Stimulated activated CD4-positive, alpha-beta T cell treated with anti-CD3 and anti-CD28 coated beads, TNF-alpha, amount 100 ng/mL, for 24 hours (primary cell): ENCODE data around the gene VPS41.

ENCODE experiments used
- DNase-seq, 3 experiments: peaks; one replicate each; pipeline ENCODE4 v3.0.0-alpha.2; 2020; ENCODE audit warnings: low read depth in 3 of 3

The VPS41 gene

GRCh38 chr7:38731215-38731614 lies 177.8 kb downstream of the VPS41 start:
- no peak for DNase-seq

DNA sequence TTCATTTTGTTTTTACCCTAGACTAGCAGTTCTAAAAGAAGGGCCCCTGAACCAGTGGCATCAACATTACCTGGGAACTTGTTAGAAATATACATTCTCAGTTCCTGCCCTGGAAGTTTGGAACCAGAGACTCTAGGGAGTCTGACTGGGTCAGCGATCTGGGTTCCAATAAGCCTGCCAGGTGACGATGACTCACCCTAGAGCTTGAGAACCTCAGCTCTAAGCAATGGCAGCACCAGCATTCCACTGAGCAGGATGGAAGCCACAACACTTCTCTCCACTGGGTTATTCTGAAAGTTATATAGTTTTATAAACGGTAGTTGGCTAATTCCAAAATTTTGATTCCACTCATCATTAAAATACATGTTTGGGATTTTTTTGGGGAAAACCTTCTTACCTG lies 180.8 kb downstream of the VPS41 start:
- no peak for DNase-seq

DNA sequence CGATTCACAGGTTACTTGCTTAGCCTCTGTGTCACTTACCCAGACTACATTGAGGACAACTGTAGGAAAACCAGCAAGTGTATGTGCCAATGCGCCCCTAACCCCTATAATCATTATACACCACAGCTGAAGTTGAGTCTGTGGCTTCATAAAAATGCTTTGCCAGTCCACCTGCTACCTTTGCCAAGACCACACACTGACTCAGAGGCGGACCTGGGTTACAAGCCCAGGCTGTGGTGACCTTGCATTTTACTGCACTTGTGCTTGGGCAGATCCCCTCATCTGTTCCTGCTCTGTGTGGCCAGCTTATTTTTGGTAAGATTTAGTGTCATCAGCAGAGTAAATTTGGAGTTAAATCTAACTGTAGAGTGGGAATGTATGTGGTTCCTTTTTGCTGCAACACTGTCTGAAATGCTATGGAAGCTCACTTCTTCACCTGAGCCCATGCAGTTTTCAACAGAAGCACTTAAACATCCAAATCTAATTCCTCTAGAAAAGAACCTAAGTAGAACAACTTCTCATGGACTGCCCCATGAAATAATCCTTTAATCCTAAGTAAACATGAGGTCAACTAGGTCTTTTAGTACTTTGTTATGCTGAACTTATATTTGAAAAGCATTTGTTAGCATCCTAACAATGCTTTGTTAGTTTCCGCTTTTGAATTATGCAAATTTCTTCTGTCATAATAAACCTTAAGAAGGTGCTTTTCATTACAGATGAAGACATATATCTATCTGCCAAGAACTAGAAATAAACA lies 181.6 kb downstream of the VPS41 start:
- no peak for DNase-seq

DNA sequence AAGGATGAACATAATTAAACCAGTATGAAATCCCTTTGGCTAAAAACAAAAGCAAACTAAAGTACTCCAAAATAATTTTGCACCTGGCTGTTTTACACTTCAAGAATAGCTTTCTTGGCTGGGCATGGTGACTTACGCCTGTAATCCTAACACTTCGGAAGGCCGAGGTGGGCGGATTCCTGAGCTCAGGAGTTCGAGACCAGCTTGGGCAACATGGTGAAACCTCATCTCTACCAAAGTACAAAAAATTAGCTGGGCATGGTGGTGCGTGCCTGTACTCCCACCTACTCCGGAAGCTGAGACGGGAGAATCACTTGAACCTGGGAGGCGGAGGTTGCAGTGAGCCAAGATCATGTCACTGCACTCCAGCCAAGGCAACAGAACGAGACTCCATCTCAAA lies 185.7 kb downstream of the VPS41 start:
- DNase-seq = no peak

- DNase-seq = no peak
Measured at GRCh38 chr7:38716397-38716796, 192.6 kb downstream of the VPS41 start.

- no peak for DNase-seq
Measured at GRCh38 chr7:38709123-38709522, 199.9 kb downstream of the VPS41 start.

- DNase-seq = no peak
Measured at GRCh38 chr7:38704751-38705150, 204.2 kb downstream of the VPS41 start.

GRCh38 chr7:38704041-38704547 lies 204.9 kb downstream of the VPS41 start:
- DNase-seq = no peak

GRCh38 chr7:38703093-38703492 lies 205.9 kb downstream of the VPS41 start:
- DNase-seq = no peak

DNA sequence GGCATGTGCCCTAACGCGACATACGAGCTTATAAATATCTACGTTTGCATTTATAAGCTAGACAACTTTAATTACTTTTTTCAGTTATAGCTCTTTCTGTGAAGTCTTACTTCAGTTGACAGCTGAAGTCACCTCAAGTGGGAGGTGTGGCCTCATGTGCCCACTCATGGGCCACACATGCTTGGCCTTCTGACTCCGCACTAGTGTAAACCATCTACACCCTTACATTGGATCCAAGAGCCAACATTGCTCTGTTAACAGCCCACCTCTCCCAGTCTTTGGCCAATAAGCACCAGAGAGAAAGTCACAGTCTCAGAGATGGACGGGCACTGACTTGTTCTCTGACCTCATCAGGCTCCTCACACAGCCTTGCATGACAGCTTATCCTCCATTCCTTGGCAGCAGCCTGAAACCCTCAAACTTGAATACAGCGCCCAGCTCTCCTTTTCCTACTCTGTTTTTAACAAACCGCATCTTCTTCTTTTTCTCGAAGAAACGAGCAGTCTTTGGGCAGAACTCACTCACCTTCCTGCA lies 206.9 kb downstream of the VPS41 start:
- DNase-seq = no peak

DNA sequence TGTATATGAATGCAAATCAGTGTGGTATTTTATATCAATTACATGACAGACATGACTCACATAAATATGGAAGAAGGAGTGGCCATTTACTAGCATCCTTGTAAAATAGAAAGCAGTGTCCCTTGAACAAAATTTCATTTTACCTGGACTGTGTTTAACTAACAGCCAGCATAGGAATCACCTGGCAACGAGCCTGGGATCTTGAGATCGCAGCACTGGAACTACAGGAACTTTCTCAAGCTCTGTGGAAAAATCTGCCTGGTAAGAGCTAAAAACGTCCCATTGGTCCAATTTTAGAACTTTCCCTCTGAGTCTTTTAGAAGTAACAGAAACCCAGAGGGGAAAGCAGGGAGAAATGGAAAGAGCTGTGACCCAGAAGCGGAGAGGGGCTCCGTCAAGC lies 208.9 kb downstream of the VPS41 start:
- no peak for DNase-seq

GRCh38 chr7:38699471-38699870 lies 209.5 kb downstream of the VPS41 start:
- DNase-seq = no peak

GRCh38 chr7:38694326-38694725 lies 214.7 kb downstream of the VPS41 start:
- no peak for DNase-seq

DNA sequence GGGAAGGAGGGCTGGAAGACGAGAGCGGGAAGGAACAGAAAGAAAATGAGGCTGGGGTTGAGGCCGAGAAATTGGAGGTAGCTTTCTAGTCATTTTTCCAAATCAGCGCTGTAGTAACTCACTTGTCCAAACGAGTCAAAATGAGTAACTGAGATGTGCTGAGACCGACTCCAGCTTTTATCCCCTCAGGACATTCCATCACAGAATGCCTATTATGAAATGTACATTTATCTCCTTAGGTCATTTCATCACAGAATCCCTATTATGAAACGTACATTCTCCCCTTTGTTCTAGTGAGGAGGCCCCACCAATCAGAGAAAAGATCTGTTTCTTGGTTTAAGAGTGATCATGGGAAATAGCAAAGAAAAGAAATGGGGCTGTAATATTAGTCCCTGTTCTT lies 222.1 kb downstream of the VPS41 start:
- no peak for DNase-seq

GRCh38 chr7:38685851-38686250 lies 223.1 kb downstream of the VPS41 start:
- no peak for DNase-seq

DNA sequence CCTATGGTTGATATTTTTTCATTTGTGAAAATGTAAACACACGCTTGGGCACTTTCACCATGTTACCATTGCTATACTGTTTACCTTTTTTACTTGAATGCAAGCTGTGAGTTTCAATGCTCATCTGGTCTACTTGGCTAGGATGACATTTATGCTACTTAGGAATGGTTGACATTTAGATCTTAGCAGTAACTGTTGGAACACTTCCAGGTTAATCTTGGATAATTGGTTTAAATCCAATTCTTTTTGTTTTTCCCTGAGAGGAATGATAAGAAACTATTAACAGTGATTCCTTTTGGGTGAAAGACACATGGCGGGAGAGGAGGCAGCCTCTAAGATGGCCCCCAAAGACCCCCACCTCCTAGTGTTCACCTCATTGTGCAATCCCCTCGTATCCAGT lies 226.4 kb downstream of the VPS41 start:
- DNase-seq = no peak

GRCh38 chr7:38681882-38682281 lies 227.1 kb downstream of the VPS41 start:
- DNase-seq = no peak

DNA sequence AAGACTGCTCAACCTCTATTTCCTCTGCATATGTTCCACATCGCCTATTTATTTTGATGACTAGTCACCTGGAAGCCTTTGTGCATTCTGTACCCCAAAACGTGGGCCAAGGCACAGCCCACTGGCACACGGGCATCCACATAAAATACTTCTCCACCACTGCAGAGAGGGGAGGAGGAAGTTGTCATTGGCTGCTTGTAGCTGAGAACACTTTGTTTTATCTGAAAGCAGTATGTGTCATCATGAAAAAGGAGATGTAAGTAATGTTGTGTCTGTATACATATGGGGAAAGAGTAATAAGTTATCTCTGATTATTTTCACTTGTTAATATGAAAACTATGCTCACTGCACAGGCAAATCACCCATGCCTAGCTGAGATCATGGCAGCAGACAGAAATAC lies 229.6 kb downstream of the VPS41 start:
- DNase-seq = no peak

- DNase-seq = no peak
Measured at GRCh38 chr7:38678698-38679054, 230.3 kb downstream of the VPS41 start.

DNA sequence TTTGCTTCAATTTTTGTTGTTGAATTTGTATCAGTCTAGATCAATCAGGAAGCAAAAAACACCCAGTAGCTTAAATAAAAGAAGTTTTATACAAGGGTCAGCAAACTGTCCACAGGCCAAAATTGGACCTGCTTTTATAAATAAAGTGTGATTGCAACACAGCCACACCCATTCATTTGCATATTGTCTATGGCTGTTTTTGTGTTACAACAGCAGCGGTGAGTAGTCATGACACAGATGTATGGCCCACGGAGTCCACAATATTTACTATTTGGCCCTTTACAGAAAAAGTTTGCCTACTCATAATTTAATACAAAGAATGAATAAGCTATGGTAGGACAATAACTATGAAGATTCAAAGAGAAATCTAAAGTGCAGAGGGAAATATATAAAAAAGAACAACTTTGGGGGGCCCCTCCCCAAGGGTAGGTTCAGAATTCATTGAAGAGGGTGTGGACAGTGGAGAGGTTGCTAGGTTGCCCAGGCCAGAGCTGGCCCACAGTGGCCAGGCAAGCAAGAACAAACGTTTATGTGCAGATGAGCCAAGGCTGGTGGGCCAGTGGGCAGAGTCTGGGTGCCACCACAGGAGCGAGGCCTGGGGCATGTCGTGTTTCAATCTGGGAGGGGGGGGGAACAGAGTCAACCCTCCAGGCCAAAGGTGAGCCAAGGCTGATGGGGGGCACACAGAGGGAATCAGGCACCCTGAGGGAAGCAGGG lies 230.9 kb downstream of the VPS41 start:
- no peak for DNase-seq

DNA sequence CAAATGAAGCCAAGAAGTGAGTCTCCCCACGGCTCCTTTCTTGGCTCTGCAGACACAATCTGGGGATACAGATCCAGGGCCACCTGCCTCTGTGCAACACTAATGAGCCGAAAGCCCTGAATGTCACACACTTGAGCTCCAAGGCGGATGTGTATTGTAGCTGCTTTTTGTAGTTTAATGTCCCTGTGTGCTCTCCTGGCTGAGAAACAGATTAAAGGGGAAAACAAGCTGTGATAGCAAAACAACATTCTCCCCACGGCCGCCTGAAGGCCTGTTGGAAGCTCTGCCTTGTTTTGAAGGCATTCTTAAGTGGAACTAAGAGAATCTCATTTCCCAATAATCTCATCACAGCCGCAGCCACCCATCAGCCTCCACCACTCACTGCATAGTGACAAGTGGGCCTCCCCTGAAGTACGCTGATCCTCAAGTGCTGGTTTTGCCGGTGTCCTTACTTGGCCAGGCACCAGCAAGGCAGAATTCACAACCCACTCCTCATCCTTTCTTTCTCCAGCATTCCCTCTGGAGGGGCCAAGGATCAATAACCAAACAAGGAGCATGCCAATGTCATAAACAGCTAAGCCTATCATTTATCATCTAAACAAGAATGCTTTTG lies 233.4 kb downstream of the VPS41 start:
- DNase-seq = no peak

GRCh38 chr7:38674513-38674912 lies 234.5 kb downstream of the VPS41 start:
- no peak for DNase-seq

- DNase-seq = no peak
Measured at GRCh38 chr7:38673795-38674194, 235.2 kb downstream of the VPS41 start.
